ENCODE data around the gene NEUROD2.
"Not testable (repeated sequence)": the region's sequence is repeated elsewhere in the genome, so short reads cannot be mapped to it uniquely, and the experiment has no call there.

Gene NEUROD2

DNA sequence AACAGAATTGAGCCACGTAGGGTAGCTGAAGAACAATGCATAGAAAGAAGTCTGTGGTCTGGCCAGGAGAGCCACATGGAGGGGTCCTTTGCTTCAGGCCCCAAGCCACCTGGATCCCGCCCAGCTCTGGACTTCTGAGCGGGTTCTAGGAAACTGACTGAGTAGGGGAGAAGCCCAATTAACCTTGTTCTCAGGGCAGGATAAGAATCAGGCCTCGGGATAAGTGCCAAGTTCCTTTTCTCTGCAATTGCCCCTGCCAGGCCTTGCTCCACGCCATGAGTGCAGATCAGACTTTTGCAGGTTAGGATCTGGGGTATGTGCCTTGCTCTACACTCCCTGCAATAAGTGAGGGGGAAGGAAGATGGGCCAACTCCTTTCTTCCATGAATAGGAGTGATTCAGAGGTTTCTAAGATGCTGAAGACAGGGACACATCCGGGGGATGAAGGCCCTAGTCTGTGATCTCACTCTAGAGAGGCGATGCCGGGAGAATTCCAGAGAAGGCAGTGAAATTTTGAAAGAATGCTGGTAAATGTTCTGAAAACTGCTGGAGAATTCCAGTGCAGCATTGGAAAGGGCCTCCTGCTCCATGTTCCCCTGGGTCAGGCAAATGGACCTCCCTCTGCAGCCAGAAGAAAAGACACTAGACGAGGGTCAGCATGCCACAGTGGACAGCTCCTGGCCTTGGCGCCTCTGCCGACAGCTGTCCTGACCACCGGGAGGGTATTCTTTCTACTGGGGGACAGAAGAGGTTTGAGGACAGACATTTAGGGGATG, 5.8 kb downstream of the NEUROD2 start:
- DNase-seq, result no peak

DNA sequence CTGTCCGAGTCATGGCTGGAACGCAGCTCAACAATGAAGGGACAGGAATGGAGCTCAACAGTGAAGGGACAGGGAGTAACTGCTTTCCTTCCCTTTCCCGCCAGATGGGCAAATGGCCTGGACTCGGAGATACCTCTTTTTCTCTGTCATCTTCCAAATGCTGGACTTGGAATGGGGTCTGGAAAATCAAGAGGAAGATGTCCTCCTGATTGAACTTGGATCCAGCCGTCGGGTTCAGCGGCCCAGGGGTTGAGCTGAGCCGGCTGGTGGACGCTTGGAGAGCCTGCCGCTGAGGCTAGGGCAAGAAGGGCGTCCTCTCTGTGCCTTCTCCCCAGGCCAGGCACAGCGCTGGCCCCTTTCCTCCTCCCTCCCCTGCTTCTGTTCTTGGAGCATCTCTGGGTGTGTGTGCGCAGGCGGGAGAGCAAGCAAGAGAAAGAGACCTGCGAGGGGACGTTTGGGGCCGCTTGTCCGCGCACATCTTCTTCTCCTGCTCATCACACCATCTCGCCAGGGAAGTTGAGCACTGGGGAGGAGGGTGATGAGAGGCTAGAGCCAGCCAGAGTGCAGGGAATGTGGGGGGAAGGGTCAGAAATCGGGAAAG, 6.6 kb downstream of the NEUROD2 start:
- no peak for DNase-seq

DNA sequence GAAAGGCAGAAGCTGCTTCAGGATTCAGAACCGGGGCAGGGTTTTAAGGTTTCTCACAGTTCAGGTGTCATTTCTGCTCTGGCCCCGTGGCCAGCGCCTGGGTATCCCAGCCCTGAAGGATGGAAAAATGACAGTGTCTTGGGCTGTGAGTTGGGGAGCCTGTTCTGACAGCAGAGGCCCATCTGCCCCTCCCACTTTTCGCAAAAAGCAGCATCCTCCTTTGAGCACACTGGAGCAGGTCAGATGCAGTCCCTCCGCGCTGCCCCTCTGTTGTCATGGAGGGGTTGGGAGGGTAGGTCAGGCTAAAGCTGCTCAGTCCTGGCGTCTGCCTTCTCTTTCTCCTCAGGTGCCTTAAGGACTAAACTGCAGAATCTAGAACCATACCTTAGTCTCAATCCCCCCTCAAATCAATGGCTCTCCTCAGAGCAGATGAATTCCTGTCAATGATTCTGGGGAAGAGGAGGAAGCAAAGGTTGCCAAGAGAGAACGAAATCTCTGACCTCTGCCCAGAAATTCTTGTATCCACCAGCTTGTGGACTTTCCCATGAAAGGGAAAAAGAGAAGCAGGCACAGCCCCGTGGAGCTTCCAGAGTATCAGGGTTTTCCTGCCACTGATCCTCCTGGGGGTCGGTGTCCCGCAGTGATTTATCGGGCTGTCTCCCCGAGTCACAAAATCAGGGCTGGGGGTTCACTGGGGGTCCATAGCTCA, 7.3 kb downstream of the NEUROD2 start:
- no peak for DNase-seq

DNA sequence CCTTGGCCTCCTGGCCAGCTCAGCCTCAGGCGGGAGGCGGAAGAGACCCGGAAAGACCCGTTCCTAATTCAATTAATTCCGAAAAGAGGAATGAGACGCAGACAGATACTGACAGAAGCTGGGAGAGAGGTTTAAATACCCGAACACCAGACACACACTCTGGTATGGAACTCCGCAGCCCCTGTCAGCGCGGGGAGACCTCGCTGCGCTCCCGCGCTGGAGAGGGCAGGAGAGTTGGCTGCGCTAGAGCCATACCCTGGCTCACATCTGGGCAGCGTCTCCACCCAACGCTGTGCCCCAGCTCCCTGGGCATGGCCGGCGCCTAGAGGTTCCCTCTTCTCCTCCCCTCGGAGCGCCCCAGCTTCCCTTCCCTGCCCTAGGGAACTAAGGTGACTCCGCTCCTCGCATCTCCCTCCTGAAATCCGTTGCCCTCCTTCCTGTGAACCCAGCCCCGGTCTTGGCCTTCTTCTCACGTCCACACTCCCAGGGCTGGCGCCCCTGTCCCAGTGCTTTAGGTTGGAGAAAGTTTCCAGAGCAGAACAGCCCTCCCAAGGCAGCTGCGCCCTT, 8.0 kb downstream of the NEUROD2 start:
- DNase-seq, result no peak

DNA sequence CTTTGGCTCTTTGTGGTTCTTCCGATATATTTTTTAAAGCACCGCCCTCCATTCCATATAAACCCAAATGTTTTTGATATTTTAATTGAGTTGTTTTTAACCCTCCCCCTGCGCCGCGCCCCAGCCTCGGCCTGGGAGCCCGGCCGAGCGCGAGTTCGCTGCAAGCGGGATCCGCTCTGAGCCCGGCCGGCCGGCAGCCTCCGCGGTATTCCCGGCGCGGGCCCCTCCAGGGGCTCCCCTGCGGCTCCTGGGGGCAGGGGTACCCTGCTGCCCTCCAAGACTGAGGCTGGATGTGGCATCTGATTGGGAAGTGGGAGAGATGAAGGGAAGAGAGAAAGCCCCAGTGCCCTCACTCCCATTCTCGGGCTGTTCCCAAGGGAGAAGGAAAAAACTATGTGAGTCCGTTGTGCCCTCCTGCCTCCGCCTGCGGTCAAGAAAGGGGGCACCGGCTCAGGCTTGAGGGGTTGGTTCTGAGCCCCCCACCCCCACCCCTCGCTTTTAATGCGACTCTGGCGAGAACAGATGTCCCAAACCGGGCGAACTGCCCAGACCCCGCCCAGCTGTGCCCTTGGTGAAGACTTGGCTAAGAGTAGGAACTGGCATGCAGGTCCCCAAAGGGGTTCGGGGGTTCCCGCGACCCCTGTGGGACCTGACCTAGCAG, 8.6 kb downstream of the NEUROD2 start:
- DNase-seq, result peak; percentile 51

DNA sequence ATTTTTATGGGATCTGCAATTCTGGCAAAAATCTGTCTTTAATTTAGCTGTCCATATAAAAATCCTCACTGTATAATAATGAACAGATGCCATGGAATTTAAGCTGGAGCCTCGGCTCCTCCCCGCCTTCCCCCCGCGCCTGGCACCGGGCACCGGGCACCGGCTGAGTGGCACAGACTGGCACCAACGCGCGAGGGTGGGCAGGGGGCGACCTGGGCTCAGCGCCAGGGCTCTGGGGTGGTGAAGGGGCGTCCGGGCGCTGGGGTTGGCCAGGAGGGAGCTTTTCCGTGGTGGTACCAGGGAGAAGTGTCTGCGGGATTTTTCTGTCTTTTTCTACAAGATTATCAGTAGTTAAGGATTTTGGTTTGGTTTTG, 9.1 kb downstream of the NEUROD2 start:
- no peak for DNase-seq

DNA sequence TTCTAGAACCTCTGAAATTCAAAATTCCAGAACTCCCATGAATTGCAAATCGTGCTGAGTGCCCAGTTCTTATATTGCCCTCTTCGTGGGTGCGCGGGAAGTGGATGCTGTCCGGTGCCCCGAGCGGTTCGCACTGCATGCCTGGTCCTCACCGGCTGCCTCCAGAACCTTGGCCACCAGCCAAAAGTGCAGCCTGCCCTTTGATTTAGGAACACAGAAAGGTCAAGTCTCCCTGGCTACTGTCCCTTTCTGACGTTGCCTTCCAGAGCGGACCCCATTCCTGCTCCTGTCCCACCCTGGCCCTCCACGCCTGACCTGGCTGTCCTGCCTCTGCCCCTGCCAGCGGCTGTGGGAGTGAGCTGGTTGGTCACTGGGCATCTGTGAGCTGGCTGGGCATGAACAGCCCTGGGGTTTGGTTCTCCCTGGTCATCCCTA, 9.7 kb downstream of the NEUROD2 start:
- no peak for DNase-seq

DNA sequence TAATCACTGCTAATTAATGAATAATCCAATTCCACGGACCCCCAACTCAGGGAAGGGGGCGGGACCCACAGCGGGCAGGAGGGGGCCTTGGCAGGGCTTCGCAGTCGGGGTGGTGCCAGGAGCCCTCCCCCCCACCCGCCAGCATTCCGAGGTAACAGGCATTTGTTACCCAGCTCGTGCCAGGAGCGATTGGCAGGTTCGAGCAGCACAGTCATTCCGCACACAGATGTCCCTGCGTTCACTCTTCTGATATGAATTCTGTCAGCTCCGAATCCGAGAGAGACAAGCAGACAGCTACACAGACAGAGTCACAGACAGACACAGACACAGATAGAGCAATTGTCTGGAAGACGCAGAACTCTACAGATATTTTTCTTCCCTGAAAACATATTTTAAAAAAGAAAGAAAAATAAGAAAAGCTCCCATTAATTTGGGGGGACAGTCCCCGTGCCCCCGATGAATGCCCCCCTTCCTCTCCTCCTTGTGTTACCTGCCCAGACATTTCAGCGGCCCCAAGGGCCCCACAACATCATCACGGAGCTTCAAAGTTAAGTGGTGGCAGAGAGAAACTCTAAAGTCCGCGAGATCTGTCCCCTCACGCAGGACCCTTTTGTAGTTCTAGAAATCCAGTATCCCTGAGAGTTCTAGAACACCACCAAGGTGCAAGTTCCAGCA, 10.2 kb downstream of the NEUROD2 start:
- DNase-seq, result peak; percentile 25

DNA sequence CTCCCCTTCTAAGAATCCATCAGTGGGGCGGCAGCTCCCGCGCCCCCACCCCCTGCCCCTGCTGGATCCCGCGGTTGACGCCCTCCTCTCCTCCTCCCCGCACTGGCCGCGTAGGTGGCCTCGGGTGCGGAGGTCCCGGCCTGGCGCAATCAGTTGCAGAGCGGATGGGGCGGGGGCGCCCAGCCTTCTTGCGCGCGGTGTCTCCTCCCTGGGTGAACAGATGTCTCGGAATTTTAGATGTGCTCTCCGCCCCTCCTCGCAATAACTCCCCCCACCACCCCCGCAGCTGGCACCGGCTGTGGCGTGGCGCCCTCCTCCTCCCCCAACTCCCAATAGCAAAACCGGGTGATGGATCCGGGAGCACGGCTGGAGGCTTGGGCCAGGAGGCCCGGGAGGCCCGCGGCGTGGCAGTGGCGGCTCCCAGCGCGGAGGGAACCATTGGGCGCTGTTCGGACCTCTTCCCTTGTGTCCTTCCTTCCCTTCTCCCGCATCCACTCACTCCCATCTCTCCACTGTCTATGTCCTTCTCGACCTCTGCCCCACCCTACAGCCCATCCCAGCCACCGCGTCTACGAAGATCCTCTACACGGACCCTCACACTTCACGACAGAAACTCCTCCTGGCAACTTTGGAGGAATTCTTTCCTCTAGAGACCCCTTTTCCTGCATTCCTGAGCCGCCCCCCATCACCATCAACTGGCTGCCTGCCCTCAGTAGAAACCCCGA, 11.0 kb downstream of the NEUROD2 start:
- DNase-seq, result peak; percentile 70

DNA sequence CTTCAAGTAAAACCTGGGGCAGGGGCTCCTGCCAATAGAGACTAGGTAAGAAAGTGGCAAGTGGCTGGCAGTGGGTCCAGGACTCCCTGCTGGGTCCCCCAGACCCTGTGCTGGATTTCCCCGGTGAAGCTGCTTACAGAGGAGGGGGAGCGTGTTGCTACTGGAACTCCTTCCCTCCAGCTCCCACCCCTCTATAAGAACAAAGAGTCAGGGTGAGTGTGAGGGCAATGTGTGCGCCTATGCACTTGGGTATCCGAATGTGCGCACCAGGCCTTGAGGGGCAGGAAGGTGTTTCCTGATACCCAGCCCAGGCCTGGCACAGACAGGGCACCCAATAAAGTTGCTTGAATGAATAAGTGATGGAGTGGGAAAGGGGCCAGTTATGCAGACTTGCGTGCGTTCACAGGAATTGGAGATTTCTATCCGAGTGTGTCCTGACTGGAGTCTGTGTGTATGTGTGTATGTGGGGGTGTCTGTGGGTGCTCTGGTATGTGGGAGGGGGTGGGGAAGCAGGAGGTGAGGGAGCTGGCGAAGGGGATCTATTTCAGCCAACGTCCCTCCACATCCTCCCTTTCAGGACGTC, 11.7 kb downstream of the NEUROD2 start:
- no peak for DNase-seq

DNA sequence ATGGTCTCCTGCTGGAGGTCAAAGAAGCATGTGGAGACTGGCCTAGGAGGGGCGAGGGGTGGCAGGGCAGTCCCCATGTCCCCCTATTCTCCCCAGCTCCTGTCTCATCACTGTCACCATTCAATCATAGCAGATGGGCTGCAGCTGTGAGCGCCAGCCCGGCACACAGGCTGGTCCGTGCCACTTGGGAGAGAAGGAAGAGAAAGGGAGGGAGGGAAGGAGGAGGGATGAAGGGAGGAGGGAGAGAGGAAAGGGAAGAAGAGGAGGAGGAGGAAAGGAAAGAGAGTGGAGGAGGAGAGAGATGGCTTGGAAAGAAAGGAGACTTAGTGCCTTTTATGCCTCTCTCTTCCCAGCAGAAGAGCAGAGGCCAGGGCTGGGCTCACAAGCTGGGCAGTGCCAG, 12.4 kb downstream of the NEUROD2 start:
- DNase-seq, result no peak

DNA sequence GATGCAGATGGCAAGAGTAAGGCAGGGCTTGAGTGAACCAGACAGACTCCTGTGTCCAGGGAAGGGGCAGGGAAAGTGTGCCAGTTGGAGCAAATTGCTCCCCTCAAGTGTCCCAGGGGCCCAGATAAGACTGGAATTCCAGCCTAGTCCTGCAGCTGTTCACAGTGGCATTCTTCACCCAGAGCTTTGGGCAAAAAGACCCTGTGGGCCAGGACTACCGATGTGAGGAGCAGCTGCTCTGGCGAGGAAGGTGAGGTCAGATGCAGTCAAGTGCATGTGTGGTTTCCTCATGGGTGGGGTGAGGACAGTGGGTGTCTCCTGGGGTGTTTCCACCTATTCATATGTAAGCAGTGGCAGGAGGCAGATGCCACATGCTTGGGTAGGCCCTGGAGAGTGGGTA, 14.3 kb downstream of the NEUROD2 start:
- DNase-seq, result no peak

DNA sequence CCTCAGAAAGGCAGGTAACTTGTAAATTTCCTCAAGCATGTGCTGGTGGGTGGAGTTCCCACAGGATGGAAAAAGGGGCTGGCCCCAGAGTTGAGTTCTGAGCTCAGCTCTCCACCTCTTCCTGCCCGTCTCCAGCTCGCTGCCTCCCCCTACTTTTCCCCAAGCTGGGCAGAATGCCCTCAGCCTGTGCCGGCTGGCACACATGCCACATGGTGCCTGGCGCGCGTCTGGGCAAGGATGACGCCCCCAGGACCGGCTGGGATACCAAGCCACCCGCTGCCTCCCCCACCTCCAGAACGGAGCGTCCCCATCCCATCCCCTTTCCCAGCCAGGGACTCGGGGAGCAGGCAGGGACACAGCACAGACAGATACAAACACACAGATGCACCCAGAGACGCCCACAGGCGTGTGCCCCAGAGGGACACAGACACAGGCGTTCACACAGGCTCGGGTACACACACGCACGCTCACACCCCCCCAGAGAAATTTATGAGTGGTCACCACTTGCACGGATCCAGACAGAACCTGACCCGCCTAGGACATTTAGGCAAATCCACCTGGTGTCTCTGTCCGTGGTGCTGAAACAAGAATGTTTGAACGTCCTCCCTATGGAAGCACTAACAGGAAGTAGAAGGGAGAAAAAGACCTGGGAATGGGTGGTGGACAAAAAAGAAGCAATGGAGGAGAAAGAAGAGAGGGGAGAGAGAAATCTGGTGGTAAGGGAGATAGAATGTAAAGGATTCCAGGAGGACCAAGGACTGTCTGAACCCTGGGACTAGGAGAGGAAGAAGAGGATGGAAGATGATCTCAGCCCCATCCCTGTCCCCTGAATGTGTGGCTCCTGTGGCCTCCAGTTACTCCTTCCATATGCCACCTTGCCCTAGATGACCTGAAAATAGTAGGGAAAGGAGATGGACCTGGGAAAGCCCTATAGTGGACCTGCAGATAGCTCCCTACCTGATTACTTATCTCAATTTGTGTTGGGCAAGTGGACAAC, 15.5 kb downstream of the NEUROD2 start:
- DNase-seq, result no peak

DNA sequence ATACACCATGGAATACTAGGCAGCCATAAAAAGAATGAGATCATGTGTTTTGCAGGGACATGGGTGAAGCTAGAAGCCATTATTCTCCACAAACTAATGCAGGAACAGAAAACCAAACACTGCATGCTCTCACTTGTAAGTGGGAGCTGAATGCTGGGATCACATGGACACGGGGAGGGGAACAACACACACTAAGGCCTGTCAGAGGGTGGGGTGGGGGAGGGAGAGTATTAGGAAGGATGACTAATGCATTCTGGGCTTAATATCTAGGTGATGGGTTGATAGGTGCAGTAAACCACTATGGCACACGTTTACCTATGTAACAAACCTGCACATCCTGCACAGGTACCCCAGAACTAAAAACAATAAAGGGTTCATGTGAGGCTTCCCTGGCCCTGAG, 17.5 kb downstream of the NEUROD2 start:
- not testable (repeated sequence) for DNase-seq

DNA sequence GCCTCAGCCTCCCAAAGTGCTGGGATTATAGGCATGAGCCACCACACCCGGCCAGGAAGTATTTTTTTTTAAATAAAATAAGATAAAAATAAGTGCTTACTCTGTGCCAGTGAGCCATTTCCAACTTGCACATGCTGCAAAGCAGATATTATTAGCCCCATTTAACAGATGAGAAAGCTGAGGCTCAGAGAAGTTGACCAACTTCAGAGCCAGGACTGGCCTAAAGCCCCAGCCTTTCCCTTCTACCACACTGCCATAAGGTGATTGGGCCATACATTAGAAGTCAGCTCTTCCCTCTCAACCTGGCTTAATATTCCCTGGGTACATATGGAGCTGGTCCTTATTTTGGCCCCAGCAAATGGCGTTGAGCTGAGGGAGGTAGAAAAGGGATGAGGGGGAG, 25.1 kb downstream of the NEUROD2 start:
- DNase-seq, result no peak

DNA sequence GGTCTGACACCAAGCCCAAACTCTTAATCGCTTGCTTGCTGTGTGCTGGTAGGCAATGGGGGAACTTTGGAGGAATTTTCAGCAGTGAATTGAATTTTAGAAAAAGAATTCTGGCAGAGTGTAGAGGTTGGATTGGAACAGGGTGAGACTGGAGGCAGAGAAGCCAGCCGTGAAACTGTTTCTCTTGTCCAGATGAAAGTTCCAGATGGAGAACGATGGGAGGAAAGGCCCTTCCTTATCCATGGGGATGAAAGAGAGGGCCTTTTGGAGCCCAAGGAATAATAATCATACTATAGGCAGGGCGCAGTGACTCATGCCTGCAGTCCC, 26.0 kb downstream of the NEUROD2 start:
- no peak for DNase-seq

DNA sequence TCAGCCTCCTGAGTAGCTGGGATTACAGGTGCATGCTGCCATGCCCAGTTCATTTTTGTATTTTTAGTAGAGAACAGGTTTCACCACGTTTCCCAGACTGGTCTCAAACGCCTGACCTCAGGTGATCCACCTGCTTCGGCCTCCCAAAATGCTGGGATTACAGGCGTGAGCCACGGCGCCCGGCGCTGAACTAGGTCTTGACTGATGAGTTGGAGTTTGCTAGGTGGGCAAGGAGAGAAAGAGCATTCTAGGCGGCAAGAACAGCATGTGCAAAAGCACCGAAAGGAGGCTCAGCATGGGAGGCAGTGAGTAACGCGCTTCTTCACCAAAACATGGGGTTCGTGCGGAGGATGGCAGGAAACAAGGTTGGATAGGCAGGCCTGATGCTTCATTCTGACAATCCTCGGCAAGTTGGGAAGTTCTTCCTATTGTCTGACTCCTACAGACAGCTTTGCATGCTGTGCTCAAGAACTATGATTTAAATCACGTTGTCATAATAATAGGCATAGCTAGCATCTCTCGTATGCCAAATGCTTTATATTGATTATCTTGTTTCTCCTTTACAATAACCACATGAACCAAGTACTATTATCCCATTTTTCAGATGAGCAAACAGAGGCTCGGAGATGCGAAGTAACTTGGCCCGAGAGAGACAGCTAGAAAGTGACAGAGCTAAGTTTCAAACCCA, 26.5 kb downstream of the NEUROD2 start:
- DNase-seq, result no peak

DNA sequence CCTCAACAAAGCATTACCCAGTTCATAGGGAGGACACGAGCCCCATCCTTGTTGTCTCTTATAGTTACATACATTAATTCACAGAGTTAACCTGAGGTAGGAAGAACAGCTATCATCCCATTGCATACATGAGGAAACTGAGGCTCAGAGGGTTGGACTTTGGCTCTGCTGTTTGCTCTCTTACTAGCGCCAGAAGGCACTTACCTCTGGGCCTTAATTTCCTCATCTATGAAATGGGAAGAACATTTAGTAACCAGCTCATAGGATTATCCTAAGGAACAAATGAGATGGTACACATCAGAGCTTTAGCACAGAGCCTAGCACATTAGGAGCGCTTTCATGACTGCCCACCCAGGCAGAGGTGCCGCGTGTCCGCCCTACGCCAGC, 27.6 kb downstream of the NEUROD2 start:
- DNase-seq, result no peak

DNA sequence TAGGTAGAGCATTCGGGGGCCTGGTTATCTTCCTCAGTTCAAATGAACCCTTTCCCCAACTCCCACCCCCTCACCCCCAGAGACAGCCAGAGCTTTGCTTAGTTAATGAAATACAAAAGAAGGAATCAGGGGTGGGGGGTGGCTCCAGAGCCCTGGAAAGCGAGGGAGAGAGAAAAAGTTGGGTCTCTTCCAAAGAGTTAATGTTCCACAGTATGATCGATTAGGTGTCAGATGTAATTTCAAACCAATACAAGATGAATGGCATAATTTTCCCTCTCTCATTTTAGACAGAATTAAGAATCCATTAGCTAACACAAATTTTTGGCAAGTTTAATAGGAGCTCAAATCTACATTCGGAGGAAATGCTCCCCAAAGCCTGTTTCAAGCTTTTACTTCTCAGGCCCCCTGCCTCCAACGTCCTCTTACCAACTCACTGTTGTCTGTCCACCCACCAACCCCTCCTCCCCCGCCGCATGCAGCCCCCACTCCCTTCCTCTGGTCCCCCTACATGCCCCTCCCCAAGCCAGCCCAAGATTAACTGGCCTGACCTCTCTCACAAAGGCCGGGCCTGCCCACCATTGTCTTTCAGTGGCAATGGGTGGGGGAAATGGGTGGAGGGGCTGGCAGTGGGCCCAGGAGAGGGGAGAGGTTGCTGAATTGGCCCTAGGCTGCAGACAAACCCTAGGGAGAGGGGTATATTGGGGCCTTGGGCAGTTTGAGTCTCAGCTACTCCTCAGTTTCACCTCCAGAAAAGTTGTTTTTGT, 28.2 kb downstream of the NEUROD2 start:
- DNase-seq, result no peak
